Peyer's patch (tissue), 4 donors: ENCODE results near the gene KCNK18. TPM values are rescaled to one million over a fixed set of nuclear protein-coding genes. Genes with fewer than 3 reads are reported as not detected.

Source experiments
- DNase-seq, 3 donors: peaks; one replicate each; pipeline ENCODE4 v3.0.0-alpha.2; 2017 to 2019
- H3K27ac ChIP-seq, 4 donors: fragments of 200-600 bp; sonication (generic); one replicate each; pipeline ENCODE4 v1.5.1; 2016 to 2019
- H3K27me3 ChIP-seq, 2 donors: fragments of 200-600 bp; sonication (generic); one replicate each; pipeline ENCODE4 v1.5.1; 2019
- H3K36me3 ChIP-seq, 3 donors: fragments of 200-600 bp; sonication (generic); one replicate each; pipeline ENCODE4 v1.5.1; 2016 to 2019
- H3K4me1 ChIP-seq, 4 donors: fragments of 200-600 bp; sonication (generic); one replicate each; pipeline ENCODE4 v1.5.1; 2016 to 2019
- H3K4me3 ChIP-seq, 4 donors: fragments of 200-600 bp; sonication (generic); 1 replicate in 3 of 4; 2 replicates in 1 of 4; pipeline ENCODE4 v1.5.1; 2016 to 2019; ENCODE audit warnings: mild to moderate bottlenecking in 1 of 4
- H3K9me3 ChIP-seq, 4 donors: fragments of 200-600 bp; sonication (generic); one replicate each; pipeline ENCODE4 v1.5.1; 2016 to 2019; ENCODE audit warnings: mild to moderate bottlenecking in 1 of 4
- CTCF ChIP-seq, 6 experiments: fragments of 450-650 bp in 4 of 6; fragments of 200-600 bp in 2 of 6; sonication (generic) in 1 of 6; IDR thresholded peaks; one replicate each; pipeline ENCODE4 v1.5.1; 2017 to 2019; ENCODE audit warnings: antibody characterized with exemption in 6 of 6, mild to moderate bottlenecking in 3 of 6, moderate library complexity in 1 of 6
- POLR2A ChIP-seq, 2 donors: fragments of 450-650 bp; IDR thresholded peaks; one replicate each; pipeline ENCODE4 v1.5.1; 2017; ENCODE audit warnings: antibody characterized with exemption in 2 of 2, mild to moderate bottlenecking in 2 of 2, moderate library complexity in 2 of 2
- total RNA-seq, 4 donors: library from RNA; depleted of rRNA; stranded (reverse); fragments of >200 nt; gene quantifications; one replicate each; pipeline ENCODE4 v1.1.0, GENCODE V29; 2016

Gene KCNK18
- total RNA-seq, 4 donors from 2014 or later: not detected

- Histone ChIP-seq H3K9me3 (no peaks in the 10 kb centered on the region), H3K36me3 (no peaks in the 10 kb centered on the region), H3K4me1 (peaks cover 0 to 29% (median 3%) of the 10 kb centered on the region in 4 donors), H3K27ac (no peak overlapping the region), H3K27me3 (peaks cover 0 to 60% of the 10 kb centered on the region in 2 donors), H3K4me3 (no peak overlapping the region)
- no peak for DNase-seq
- no peak for TF ChIP-seq POLR2A (IDR thresholded peaks at IDR 0.05)
- TF ChIP-seq CTCF (IDR thresholded peaks at IDR 0.05): no peak
These were observed 35.8 kb upstream of the KCNK18 start for GRCh38 chr10:117161386-117162033.

GRCh38 chr10:117162093-117163060, 34.9 kb upstream of the KCNK18 start:
- DNase-seq: no peak
- Histone ChIP-seq H3K9me3 (no peaks in the 10 kb centered on the region), H3K4me1 (peaks cover 0 to 29% (median 3%) of the 10 kb centered on the region in 4 donors), H3K27me3 (peaks cover 0 to 67% of the 10 kb centered on the region in 2 donors), H3K4me3 (peak overlapping the region in 2 of 4 donors; percentile 3 to 18), H3K36me3 (no peaks in the 10 kb centered on the region), H3K27ac (no peak overlapping the region)
- TF ChIP-seq POLR2A (IDR thresholded peaks at IDR 0.05) (no peak), CTCF (IDR thresholded peaks at IDR 0.05) (no peak)

- H3K4me3 ChIP-seq: peak overlapping the region in 2 of 4 donors; percentile 3 to 18
- H3K36me3 ChIP-seq: no peaks in the 10 kb centered on the region
- no peaks in the 10 kb centered on the region for H3K9me3 ChIP-seq
- H3K27me3 ChIP-seq: peaks cover 0 to 72% of the 10 kb centered on the region in 2 donors
- no peak overlapping the region for H3K27ac ChIP-seq
- TF ChIP-seq POLR2A (IDR thresholded peaks at IDR 0.05) (no peak), CTCF (IDR thresholded peaks at IDR 0.05) (no peak)
- peaks cover 0 to 29% (median 5%) of the 10 kb centered on the region in 4 donors for H3K4me1 ChIP-seq
- no peak for DNase-seq
These were observed 34.0 kb upstream of the KCNK18 start for GRCh38 chr10:117163061-117163953.

- DNase-seq: no peak
- Histone ChIP-seq H3K4me1 (peaks cover 0 to 29% (median 6%) of the 10 kb centered on the region in 4 donors), H3K9me3 (no peaks in the 10 kb centered on the region), H3K36me3 (no peaks in the 10 kb centered on the region), H3K4me3 (no peak overlapping the region), H3K27ac (no peak overlapping the region), H3K27me3 (peaks cover 0 to 64% of the 10 kb centered on the region in 2 donors)
- TF ChIP-seq CTCF (IDR thresholded peaks at IDR 0.05): no peak
- TF ChIP-seq POLR2A (IDR thresholded peaks at IDR 0.05): no peak
These were observed 33.2 kb upstream of the KCNK18 start for GRCh38 chr10:117163954-117164548.
